ENCODE measurements around the gene ALDH1L1. TPM values are rescaled to one million over a fixed set of nuclear protein-coding genes. Genes with fewer than 3 reads are reported as not detected.

ALDH1L1 gene
- total RNA-seq, 2 donors from 2014 or later, result 54.7 to 65.3 TPM

GRCh38 chr3:126083913-126084767 lies 96.2 kb downstream of the ALDH1L1 start, which contains the start of gene SLC41A3:
Gene SLC41A3 (minus strand): TSS chr3:126084124. CDS start chr3:126068219, 15,905 bp downstream.
- H3K4me3 ChIP-seq, result peak within 1 kb of the TSS; percentile 79 to 84
- no peaks in the 10 kb centered on the region for H3K27me3 ChIP-seq
- H3K36me3 ChIP-seq (replicated peaks in 1 of 2; ENCODE audit: insufficient read depth in 1 of 2, low read depth in 2 of 2), result no peaks in the 10 kb centered on the region
- peak within 1 kb of the TSS; percentile 87 to 93 (median 90) for H3K27ac ChIP-seq
- peak; percentile 94 for ATAC-seq
- intact Hi-C loops (cut with DNase I), result no loop called here
- peaks cover 16% of the 10 kb centered on the region for H3K4me1 ChIP-seq
- TF ChIP-seq CTCF (IDR thresholded peaks at IDR 0.05) (peak in 6 of 7 experiments; percentile 23 to 48 (median 37)), POLR2A (IDR thresholded peaks at IDR 0.05) (peak; percentile 62 to 70 (median 68))
- 0 to 1% methylated on average over 28 to 56 of the region's 72 CpGs for WGBS, 2 donors
- no peaks in the 10 kb centered on the region for H3K9me3 ChIP-seq
- peak; percentile 88 to 91 (median 90) for DNase-seq

- ATAC-seq (peak; percentile 58), DNase-seq (peak; percentile 44 to 60 (median 48))
- H3K4me1 ChIP-seq, result peaks cover 16% of the 10 kb centered on the region
- no peaks in the 10 kb centered on the region for H3K9me3 ChIP-seq
- H3K27me3 ChIP-seq, result no peaks in the 10 kb centered on the region
- no peaks in the 10 kb centered on the region for H3K36me3 ChIP-seq (replicated peaks in 1 of 2; ENCODE audit: insufficient read depth in 1 of 2, low read depth in 2 of 2)
- intact Hi-C loops (cut with DNase I), result no loop called here
- WGBS, 2 donors, result 1 to 2% methylated on average over 10 to 26 of the region's 30 CpGs
- TF ChIP-seq CTCF (IDR thresholded peaks at IDR 0.05) (no peak), POLR2A (IDR thresholded peaks at IDR 0.05) (no peak)
- peak overlapping the region; percentile 79 to 84 for H3K4me3 ChIP-seq
- H3K27ac ChIP-seq, result peak overlapping the region; percentile 87 to 93 (median 90)
Observed at GRCh38 chr3:126083511-126083912, 96.9 kb downstream of the ALDH1L1 start.

- intact Hi-C loops (cut with DNase I), result no loop called here
- ATAC-seq, result no peak
- H3K27ac ChIP-seq, result peak overlapping the region in 3 of 4 donors; percentile 87 to 93 (median 92)
- peak overlapping the region; percentile 79 to 84 for H3K4me3 ChIP-seq
- no peaks in the 10 kb centered on the region for H3K9me3 ChIP-seq
- H3K27me3 ChIP-seq, result no peaks in the 10 kb centered on the region
- H3K36me3 ChIP-seq (replicated peaks in 1 of 2; ENCODE audit: insufficient read depth in 1 of 2, low read depth in 2 of 2), result no peaks in the 10 kb centered on the region
- no peak for DNase-seq
- H3K4me1 ChIP-seq, result peaks cover 16% of the 10 kb centered on the region
- TF ChIP-seq CTCF (IDR thresholded peaks at IDR 0.05) (no peak), POLR2A (IDR thresholded peaks at IDR 0.05) (no peak)
- WGBS, 2 donors, result 26 to 36% methylated on average over 3 of the region's 3 CpGs
Observed at GRCh38 chr3:126083138-126083445, 97.3 kb downstream of the ALDH1L1 start.

GRCh38 chr3:126082362-126083137 lies 97.8 kb downstream of the ALDH1L1 start:
- Histone ChIP-seq H3K4me1 (peaks cover 16% of the 10 kb centered on the region), H3K9me3 (no peaks in the 10 kb centered on the region), H3K27ac (peak overlapping the region in 1 of 4 donors; percentile 87), H3K4me3 (no peak overlapping the region), H3K36me3 (replicated peaks in 1 of 2; ENCODE audit: insufficient read depth in 1 of 2, low read depth in 2 of 2) (no peaks in the 10 kb centered on the region), H3K27me3 (no peaks in the 10 kb centered on the region)
- ATAC-seq (no peak), DNase-seq (no peak)
- WGBS, 2 donors, result 88 to 92% methylated on average over 8 to 10 of the region's 15 CpGs
- TF ChIP-seq CTCF (IDR thresholded peaks at IDR 0.05) (no peak), POLR2A (IDR thresholded peaks at IDR 0.05) (no peak)
- intact Hi-C loops (cut with DNase I), result no loop called here

Data from body of pancreas (tissue), 4 donors.